SU-DHL-6 (cell line): ENCODE measurements around the gene NOM1.

Experiments used
- H2AFZ ChIP-seq: fragments of 200-600 bp; sonication (generic); 2 replicates; pipeline ENCODE4 v1.6.1; 2014; ENCODE audit warnings: low read depth, mild to moderate bottlenecking, moderate library complexity, mixed read lengths, antibody characterized with exemption, low read length; ENCODE audit not compliant: severe bottlenecking
- H3F3A ChIP-seq: fragments of 200-600 bp; shearing (Covaris generic); 2 replicates; pipeline ENCODE4 v1.6.0; 2016; ENCODE audit warnings: antibody characterized with exemption, mild to moderate bottlenecking; ENCODE audit not compliant: insufficient read depth
- H3K27ac ChIP-seq: fragments of 200-600 bp; sonication (generic); 2 replicates; pipeline ENCODE4 v1.5.1; 2016; ENCODE audit warnings: low read depth, mild to moderate bottlenecking, low read length, moderate library complexity, mixed read lengths
- H3K27me3 ChIP-seq: fragments of 200-600 bp; sonication (generic), shearing (Covaris generic); 2 replicates; pipeline ENCODE4 v1.6.0; 2014; ENCODE audit warnings: mild to moderate bottlenecking, low read length
- H3K36me3 ChIP-seq: fragments of 200-600 bp; sonication (generic); 2 replicates; pipeline ENCODE4 v1.6.1; 2014; ENCODE audit warnings: mild to moderate bottlenecking, low read length, mixed read lengths
- H3K4me2 ChIP-seq: fragments of 300-600, 200-600 bp; shearing (Covaris generic), sonication (generic); 2 replicates; pipeline ENCODE4 v1.6.0; 2014; ENCODE audit warnings: low read length, low read depth, mild to moderate bottlenecking; ENCODE audit not compliant: poor library complexity, severe bottlenecking
- H3K4me3 ChIP-seq: fragments of 200-600 bp; sonication (generic); 2 replicates; pipeline ENCODE4 v1.5.1; 2014; ENCODE audit warnings: antibody characterized with exemption, low read length, mild to moderate bottlenecking, mixed read lengths; ENCODE audit not compliant: insufficient read depth, poor library complexity, severe bottlenecking
- H3K79me2 ChIP-seq: fragments of 200-600 bp; sonication (generic); 2 replicates; pipeline ENCODE4 v1.6.1; 2014; ENCODE audit warnings: mild to moderate bottlenecking, low read length, moderate library complexity; ENCODE audit not compliant: insufficient read depth
- H3K9ac ChIP-seq: fragments of 200-600 bp; sonication (generic); 2 replicates; pipeline ENCODE4 v1.7.0; 2014; ENCODE audit warnings: mild to moderate bottlenecking, low read length
- H3K9me2 ChIP-seq: fragments of 200-600 bp; sonication (generic); replicated peaks from 2 replicates; pipeline ENCODE4 v1.6.1; 2014; ENCODE audit warnings: low read length; ENCODE audit not compliant: insufficient read depth
- H3K9me3 ChIP-seq: fragments of 200-600 bp; sonication (generic); 2 replicates; pipeline ENCODE4 v1.6.1; 2014; ENCODE audit warnings: low read length, mixed read lengths; ENCODE audit not compliant: insufficient read depth
- H4K20me1 ChIP-seq: fragments of 200-600 bp; sonication (generic); 2 replicates; pipeline ENCODE4 v1.6.1; 2014; ENCODE audit warnings: low read depth, mild to moderate bottlenecking, antibody characterized with exemption, low read length, moderate library complexity, mixed read lengths
- EZH2phosphoT487 ChIP-seq: fragments of 200-600 bp; sonication (generic), shearing (Covaris generic); conservative IDR thresholded peaks from 2 replicates; pipeline ENCODE4 v1.6.1; 2018; ENCODE audit warnings: mild to moderate bottlenecking, antibody characterized with exemption, low read length, moderate library complexity, mixed read lengths
- TF ChIP-seq, protein P1 (sequence below): fragments of 200-600 bp; sonication (generic); IDR thresholded peaks from one replicate; pipeline ENCODE4 v1.5.1; 2017; ENCODE audit warnings: antibody characterized with exemption, mild to moderate bottlenecking, low read length, moderate library complexity; ENCODE audit not compliant: insufficient read depth, poor library complexity, severe bottlenecking

Gene NOM1

DNA sequence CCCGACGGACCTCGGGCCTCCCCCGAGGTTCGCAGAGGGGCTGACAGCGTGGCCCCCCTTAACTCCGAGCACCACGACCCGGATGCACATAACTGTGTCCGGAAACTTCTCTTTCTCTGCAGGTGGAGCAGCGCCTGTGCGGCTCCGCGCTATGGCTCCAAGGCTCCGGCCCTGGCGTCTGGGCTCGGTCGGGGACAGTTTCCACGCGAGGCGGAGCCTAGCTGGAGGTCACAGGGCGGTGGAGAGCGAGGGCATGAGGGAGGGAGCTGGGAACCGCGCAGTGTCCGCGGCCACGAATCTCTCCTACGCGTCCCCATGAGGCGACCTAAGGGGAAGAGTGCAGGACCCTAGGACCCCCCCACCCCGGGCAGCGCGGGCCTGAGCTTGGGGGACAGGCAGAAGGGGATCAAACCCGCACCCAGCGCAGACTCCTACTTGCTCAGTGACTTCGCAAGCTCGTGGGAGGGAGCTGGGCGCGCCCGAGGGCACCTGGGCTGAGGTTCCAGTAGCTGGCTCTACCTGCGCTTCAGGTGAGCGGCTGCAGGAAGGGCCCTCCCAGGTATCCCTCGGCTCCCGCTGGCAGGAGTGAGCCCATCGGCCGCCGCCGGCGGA is 69.6 kb downstream of the NOM1 start:
- H3F3A ChIP-seq, result no peaks in the 10 kb centered on the region
- H3K9me3 ChIP-seq, result no peaks in the 10 kb centered on the region
- H3K9ac ChIP-seq, result no peak overlapping the region
- H3K27me3 ChIP-seq, result no peaks in the 10 kb centered on the region
- no peak overlapping the region for H3K4me2 ChIP-seq
- H3K9me2 ChIP-seq, result no peaks in the 10 kb centered on the region
- TF ChIP-seq, protein P1, sequence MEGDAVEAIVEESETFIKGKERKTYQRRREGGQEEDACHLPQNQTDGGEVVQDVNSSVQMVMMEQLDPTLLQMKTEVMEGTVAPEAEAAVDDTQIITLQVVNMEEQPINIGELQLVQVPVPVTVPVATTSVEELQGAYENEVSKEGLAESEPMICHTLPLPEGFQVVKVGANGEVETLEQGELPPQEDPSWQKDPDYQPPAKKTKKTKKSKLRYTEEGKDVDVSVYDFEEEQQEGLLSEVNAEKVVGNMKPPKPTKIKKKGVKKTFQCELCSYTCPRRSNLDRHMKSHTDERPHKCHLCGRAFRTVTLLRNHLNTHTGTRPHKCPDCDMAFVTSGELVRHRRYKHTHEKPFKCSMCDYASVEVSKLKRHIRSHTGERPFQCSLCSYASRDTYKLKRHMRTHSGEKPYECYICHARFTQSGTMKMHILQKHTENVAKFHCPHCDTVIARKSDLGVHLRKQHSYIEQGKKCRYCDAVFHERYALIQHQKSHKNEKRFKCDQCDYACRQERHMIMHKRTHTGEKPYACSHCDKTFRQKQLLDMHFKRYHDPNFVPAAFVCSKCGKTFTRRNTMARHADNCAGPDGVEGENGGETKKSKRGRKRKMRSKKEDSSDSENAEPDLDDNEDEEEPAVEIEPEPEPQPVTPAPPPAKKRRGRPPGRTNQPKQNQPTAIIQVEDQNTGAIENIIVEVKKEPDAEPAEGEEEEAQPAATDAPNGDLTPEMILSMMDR, result no peak
- TF ChIP-seq EZH2phosphoT487, result no peak
- H3K36me3 ChIP-seq, result no peaks in the 10 kb centered on the region
- H3K27ac ChIP-seq, result no peak overlapping the region
- no peaks in the 10 kb centered on the region for H4K20me1 ChIP-seq
- no peaks in the 10 kb centered on the region for H3K79me2 ChIP-seq
- H3K4me3 ChIP-seq, result no peak overlapping the region
- no peak overlapping the region for H2AFZ ChIP-seq

DNA sequence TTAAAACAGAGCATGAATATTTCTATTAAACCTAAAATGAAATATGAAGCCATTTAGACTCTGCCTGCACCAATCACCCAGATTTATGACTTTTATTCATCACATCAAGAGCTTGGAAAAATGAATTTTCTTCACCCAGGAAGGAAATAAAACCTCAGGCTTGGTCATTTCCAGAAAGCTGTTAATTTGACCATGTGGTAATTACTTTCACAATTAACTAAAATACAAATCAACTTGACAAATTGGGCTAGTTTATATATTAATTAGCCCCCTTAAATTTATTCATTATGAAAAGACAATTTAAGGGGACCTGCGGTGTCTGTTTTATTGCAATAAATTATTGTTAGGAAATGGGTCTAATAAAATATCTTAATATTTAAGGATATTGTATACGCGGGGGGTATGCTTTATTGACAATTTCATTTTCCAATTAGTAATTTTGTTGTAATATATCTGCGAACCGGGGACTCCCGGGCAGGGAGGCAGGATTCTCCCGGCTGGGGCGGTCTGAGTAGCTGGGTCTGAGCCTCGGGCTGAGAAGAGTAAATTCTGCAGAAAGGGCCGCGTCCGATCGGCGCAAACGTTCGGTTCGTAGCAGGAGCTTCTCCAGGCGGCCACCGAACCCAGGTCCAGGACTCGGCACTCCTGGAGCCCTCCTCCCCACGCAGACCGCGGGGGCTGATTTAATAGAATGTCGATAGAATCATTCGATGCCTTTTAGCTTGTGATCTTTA is 70.4 kb downstream of the NOM1 start:
- H3K27me3 ChIP-seq, result no peaks in the 10 kb centered on the region

DNA sequence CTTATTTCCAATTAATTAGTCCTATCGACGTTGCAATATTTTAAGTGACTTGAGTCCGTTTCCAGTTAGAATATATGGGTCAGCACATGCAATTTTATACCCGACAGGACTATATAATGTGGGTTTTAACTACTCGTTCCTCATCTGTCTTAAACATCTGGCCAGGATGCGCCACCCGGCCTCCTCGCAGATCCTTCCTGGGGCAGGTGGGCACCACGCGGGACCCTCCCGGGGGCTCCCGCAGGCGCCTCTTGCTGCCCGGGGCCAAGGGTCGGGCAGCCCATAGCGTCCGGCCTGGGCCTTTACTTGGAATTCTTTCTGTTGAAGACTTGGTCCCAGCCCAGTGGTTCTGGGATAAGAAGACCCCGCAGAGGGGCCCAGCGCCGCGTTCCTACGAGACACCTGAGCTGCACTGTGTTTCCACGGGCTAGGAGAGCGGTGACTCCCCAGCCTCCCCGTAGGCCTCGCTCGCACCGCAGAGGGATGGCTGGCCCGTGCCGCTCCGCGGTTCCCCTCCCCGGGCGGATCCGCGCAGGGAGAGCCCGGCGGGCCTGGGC is 71.1 kb downstream of the NOM1 start:
- no peak overlapping the region for H2AFZ ChIP-seq
- H3K27me3 ChIP-seq, result no peaks in the 10 kb centered on the region
- H3K4me3 ChIP-seq, result no peak overlapping the region

More for the DNA sequence above, 70.4 kb downstream of the NOM1 start:
- no peaks in the 10 kb centered on the region for H3K9me3 ChIP-seq
- H3K36me3 ChIP-seq, result no peaks in the 10 kb centered on the region
- no peak overlapping the region for H3K27ac ChIP-seq
- no peak overlapping the region for H3K4me2 ChIP-seq
- H4K20me1 ChIP-seq, result no peaks in the 10 kb centered on the region
- no peak overlapping the region for H3K9ac ChIP-seq
- no peak overlapping the region for H3K4me3 ChIP-seq
- TF ChIP-seq, protein P1, result no peak
- no peak for TF ChIP-seq EZH2phosphoT487
- no peaks in the 10 kb centered on the region for H3K79me2 ChIP-seq
- H2AFZ ChIP-seq, result no peak overlapping the region
- no peaks in the 10 kb centered on the region for H3F3A ChIP-seq
- no peaks in the 10 kb centered on the region for H3K9me2 ChIP-seq

More for the DNA sequence above, 71.1 kb downstream of the NOM1 start:
- Histone ChIP-seq H3K27ac (no peak overlapping the region), H4K20me1 (no peaks in the 10 kb centered on the region), H3K9ac (no peak overlapping the region), H3K9me3 (no peaks in the 10 kb centered on the region), H3K9me2 (no peaks in the 10 kb centered on the region), H3K79me2 (no peaks in the 10 kb centered on the region), H3K36me3 (no peaks in the 10 kb centered on the region), H3F3A (no peaks in the 10 kb centered on the region), H3K4me2 (no peak overlapping the region)
- TF ChIP-seq, protein P1, result no peak
- TF ChIP-seq EZH2phosphoT487, result no peak
